ENCODE results near the gene WFDC13. TPM values are rescaled to one million over a fixed set of nuclear protein-coding genes. Genes with fewer than 3 reads are reported as not detected.
A peak's percentile ranks its signal among the peaks of the same experiment; 100 is the strongest.
"Not testable (repeated sequence)": the region's sequence is repeated elsewhere in the genome, so short reads cannot be mapped to it uniquely, and the experiment has no call there.

WFDC13 gene
- total and polyA plus RNA-seq, 4 donors = 0.03 to 0.17 (median 0.10) TPM; not detected in 1

GRCh38 chr20:45679650-45680049, 22.2 kb upstream of the WFDC13 start:
- Histone ChIP-seq H3K27me3 (ENCODE audit: control insufficient read depth in 3 of 3, insufficient read depth in 3 of 3, low read length in 2 of 3) (no peaks in the 10 kb centered on the region), H3K4me1 (ENCODE audit: control insufficient read depth in 5 of 5, insufficient read depth in 5 of 5, low read length in 5 of 5) (no peaks in the 10 kb centered on the region), H3K9me3 (ENCODE audit: control insufficient read depth in 4 of 4, insufficient read depth in 3 of 4, low read length in 3 of 4) (peaks cover 0 to 16% (median 6%) of the 10 kb centered on the region in 4 donors), H3K27ac (ENCODE audit: low read depth in 1 of 2, low read length in 1 of 2) (no peak overlapping the region), H3K36me3 (ENCODE audit: control insufficient read depth in 4 of 4, insufficient read depth in 4 of 4, low read length in 4 of 4) (no peaks in the 10 kb centered on the region), H3K9ac (ENCODE audit: insufficient read depth in 1 of 2, low read length in 2 of 2) (no peak overlapping the region), H3K4me3 (no peak overlapping the region)
- DNase-seq (no peak), ATAC-seq (ENCODE audit: insufficient read depth, low FRiP score) (no peak)
- no peak for TF ChIP-seq CTCF (IDR thresholded peaks at IDR 0.05; ENCODE audit: control extremely low read depth, extremely low read depth)

- no peaks in the 10 kb centered on the region for H3K4me1 ChIP-seq (ENCODE audit: control insufficient read depth in 5 of 5, insufficient read depth in 5 of 5, low read length in 5 of 5)
- DNase-seq = peak in 1 of 3 donors; percentile 1
- ATAC-seq (ENCODE audit: insufficient read depth, low FRiP score) = no peak
- H3K9me3 ChIP-seq (ENCODE audit: control insufficient read depth in 4 of 4, insufficient read depth in 3 of 4, low read length in 3 of 4) = no peaks in the 10 kb centered on the region
- H3K36me3 ChIP-seq (ENCODE audit: control insufficient read depth in 4 of 4, insufficient read depth in 4 of 4, low read length in 4 of 4) = no peaks in the 10 kb centered on the region
- no peak overlapping the region for H3K27ac ChIP-seq (ENCODE audit: low read depth in 1 of 2, low read length in 1 of 2)
- H3K27me3 ChIP-seq (ENCODE audit: control insufficient read depth in 3 of 3, insufficient read depth in 3 of 3, low read length in 2 of 3) = no peaks in the 10 kb centered on the region
- no peak overlapping the region for H3K9ac ChIP-seq (ENCODE audit: insufficient read depth in 1 of 2, low read length in 2 of 2)
- no peak for TF ChIP-seq CTCF (IDR thresholded peaks at IDR 0.05; ENCODE audit: control extremely low read depth, extremely low read depth)
- 66% methylated on average over 3 of the region's 3 CpGs for WGBS, 2 donors
- H3K4me3 ChIP-seq = no peak overlapping the region
Observed at GRCh38 chr20:45685896-45686295, 15.9 kb upstream of the WFDC13 start.

- DNase-seq; H3K4me3 ChIP-seq; H3K9ac ChIP-seq (ENCODE audit: insufficient read depth in 1 of 2, low read length in 2 of 2); H3K4me1 ChIP-seq (ENCODE audit: control insufficient read depth in 5 of 5, insufficient read depth in 5 of 5, low read length in 5 of 5); H3K9me3 ChIP-seq (ENCODE audit: control insufficient read depth in 4 of 4, insufficient read depth in 3 of 4, low read length in 3 of 4); H3K36me3 ChIP-seq (ENCODE audit: control insufficient read depth in 4 of 4, insufficient read depth in 4 of 4, low read length in 4 of 4); H3K27ac ChIP-seq (ENCODE audit: low read depth in 1 of 2, low read length in 1 of 2); H3K27me3 ChIP-seq (ENCODE audit: control insufficient read depth in 3 of 3, insufficient read depth in 3 of 3, low read length in 2 of 3); ATAC-seq (ENCODE audit: insufficient read depth, low FRiP score): not testable (repeated sequence)
- WGBS, 2 donors = 86 to 94% methylated on average over 12 of the region's 12 CpGs
Observed at GRCh38 chr20:45693346-45693745, 8.5 kb upstream of the WFDC13 start.

GRCh38 chr20:45695496-45695895, 6.3 kb upstream of the WFDC13 start:
- no peaks in the 10 kb centered on the region for H3K9me3 ChIP-seq (ENCODE audit: control insufficient read depth in 4 of 4, insufficient read depth in 3 of 4, low read length in 3 of 4)
- no peak for DNase-seq
- H3K27me3 ChIP-seq (ENCODE audit: control insufficient read depth in 3 of 3, insufficient read depth in 3 of 3, low read length in 2 of 3) = no peaks in the 10 kb centered on the region
- no peak overlapping the region for H3K27ac ChIP-seq (ENCODE audit: low read depth in 1 of 2, low read length in 1 of 2)
- TF ChIP-seq CTCF (IDR thresholded peaks at IDR 0.05; ENCODE audit: control extremely low read depth, extremely low read depth) = no peak
- no peaks in the 10 kb centered on the region for H3K4me1 ChIP-seq (ENCODE audit: control insufficient read depth in 5 of 5, insufficient read depth in 5 of 5, low read length in 5 of 5)
- no peak overlapping the region for H3K4me3 ChIP-seq
- WGBS, 2 donors = 92 to 96% methylated on average over 2 of the region's 2 CpGs
- ATAC-seq (ENCODE audit: insufficient read depth, low FRiP score) = no peak
- no peaks in the 10 kb centered on the region for H3K36me3 ChIP-seq (ENCODE audit: control insufficient read depth in 4 of 4, insufficient read depth in 4 of 4, low read length in 4 of 4)
- no peak overlapping the region for H3K9ac ChIP-seq (ENCODE audit: insufficient read depth in 1 of 2, low read length in 2 of 2)

Data from lung (tissue), 12 donors.